Fibroblast of lung (primary cell): ENCODE results near the gene MACROD2.

Source experiments
- EZH2 ChIP-seq: IDR thresholded peaks from 2 replicates; pipeline ENCODE4 v1.5.1; 2012; ENCODE audit warnings: low read length, control low read depth, mild to moderate bottlenecking; ENCODE audit errors: missing control alignments
- TF ChIP-seq, protein P1 (sequence below), 2 donors: IDR thresholded peaks in 1 of 2; conservative IDR thresholded peaks in 1 of 2; 1 replicate in 1 of 2; 2 replicates in 1 of 2; pipeline ENCODE4 v1.5.1; 2011 to 2012; ENCODE audit warnings: low read length in 2 of 2, control low read depth in 1 of 2, inconsistent platforms in 1 of 2, low read depth in 1 of 2, mild to moderate bottlenecking in 1 of 2

- TF ChIP-seq, protein P1, sequence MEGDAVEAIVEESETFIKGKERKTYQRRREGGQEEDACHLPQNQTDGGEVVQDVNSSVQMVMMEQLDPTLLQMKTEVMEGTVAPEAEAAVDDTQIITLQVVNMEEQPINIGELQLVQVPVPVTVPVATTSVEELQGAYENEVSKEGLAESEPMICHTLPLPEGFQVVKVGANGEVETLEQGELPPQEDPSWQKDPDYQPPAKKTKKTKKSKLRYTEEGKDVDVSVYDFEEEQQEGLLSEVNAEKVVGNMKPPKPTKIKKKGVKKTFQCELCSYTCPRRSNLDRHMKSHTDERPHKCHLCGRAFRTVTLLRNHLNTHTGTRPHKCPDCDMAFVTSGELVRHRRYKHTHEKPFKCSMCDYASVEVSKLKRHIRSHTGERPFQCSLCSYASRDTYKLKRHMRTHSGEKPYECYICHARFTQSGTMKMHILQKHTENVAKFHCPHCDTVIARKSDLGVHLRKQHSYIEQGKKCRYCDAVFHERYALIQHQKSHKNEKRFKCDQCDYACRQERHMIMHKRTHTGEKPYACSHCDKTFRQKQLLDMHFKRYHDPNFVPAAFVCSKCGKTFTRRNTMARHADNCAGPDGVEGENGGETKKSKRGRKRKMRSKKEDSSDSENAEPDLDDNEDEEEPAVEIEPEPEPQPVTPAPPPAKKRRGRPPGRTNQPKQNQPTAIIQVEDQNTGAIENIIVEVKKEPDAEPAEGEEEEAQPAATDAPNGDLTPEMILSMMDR (conservative IDR thresholded peaks at IDR 0.05 in 1 of 2, IDR thresholded peaks at IDR 0.05 in 1 of 2; ENCODE audit: low read depth in 1 of 2, low read length in 2 of 2) = no peak
- TF ChIP-seq EZH2 = no peak
These were observed 51.2 kb downstream of the MACROD2 start for GRCh38 chr20:14046534-14046933.
